VCaP (cell line): ENCODE results near the gene PAK1IP1.

Experiments used
- H3K27ac ChIP-seq: fragments of 450-650 bp; 2 replicates; pipeline ENCODE4 v1.5.1; 2017
- TF ChIP-seq, protein P1 (sequence below): fragments of 450-650 bp; conservative IDR thresholded peaks from 2 replicates; pipeline ENCODE4 v1.5.1; 2017; ENCODE audit warnings: mild to moderate bottlenecking, moderate library complexity

Gene PAK1IP1

GRCh38 chr6:10756085-10756484 is 61.3 kb downstream of the PAK1IP1 start:
- TF ChIP-seq, protein P1, sequence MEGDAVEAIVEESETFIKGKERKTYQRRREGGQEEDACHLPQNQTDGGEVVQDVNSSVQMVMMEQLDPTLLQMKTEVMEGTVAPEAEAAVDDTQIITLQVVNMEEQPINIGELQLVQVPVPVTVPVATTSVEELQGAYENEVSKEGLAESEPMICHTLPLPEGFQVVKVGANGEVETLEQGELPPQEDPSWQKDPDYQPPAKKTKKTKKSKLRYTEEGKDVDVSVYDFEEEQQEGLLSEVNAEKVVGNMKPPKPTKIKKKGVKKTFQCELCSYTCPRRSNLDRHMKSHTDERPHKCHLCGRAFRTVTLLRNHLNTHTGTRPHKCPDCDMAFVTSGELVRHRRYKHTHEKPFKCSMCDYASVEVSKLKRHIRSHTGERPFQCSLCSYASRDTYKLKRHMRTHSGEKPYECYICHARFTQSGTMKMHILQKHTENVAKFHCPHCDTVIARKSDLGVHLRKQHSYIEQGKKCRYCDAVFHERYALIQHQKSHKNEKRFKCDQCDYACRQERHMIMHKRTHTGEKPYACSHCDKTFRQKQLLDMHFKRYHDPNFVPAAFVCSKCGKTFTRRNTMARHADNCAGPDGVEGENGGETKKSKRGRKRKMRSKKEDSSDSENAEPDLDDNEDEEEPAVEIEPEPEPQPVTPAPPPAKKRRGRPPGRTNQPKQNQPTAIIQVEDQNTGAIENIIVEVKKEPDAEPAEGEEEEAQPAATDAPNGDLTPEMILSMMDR, result no peak
- H3K27ac ChIP-seq, result no peak overlapping the region
